H1 (cell line): Measurements from ENCODE around the gene PTGES3L. TPM values are rescaled to one million over a fixed set of nuclear protein-coding genes. Genes with fewer than 3 reads are reported as not detected.

Experiments used
- CTCF ChIA-PET: fragments of 300-600 bp; sonication (Branson Sonifier 250); formaldehyde crosslinking; loops from one replicate; lab custom pipeline; 2021; ENCODE audit not compliant: partially characterized antibody; lab: Charles Lee
- POLR2A ChIA-PET: fragments of 300-600 bp; sonication (Branson Sonifier 250); formaldehyde crosslinking; loops from one replicate; lab custom pipeline; 2021; ENCODE audit warnings: inconsistent platforms; ENCODE audit not compliant: partially characterized antibody; lab: Charles Lee
- DNase-seq, 2 experiments: peaks; one replicate each; pipeline versions ENCODE4 v3.0.0 to v3.0.0-alpha.2; 2010 to 2022; ENCODE audit warnings: low spot score in 2 of 2, low read depth in 1 of 2, mixed read lengths in 1 of 2
- FAIRE-seq: peaks from 2 replicates; lab custom pipeline; 2011; peaks lifted over from hg19 to GRCh38; lab: Jason Lieb, UNC
- H2AFZ ChIP-seq: 2 replicates; pipeline ENCODE4 v1.8.1; 2012; ENCODE audit warnings: low read length, inconsistent platforms
- H2AK5ac ChIP-seq: 2 replicates; pipeline ENCODE4 v1.6.1; 2013; ENCODE audit warnings: low read depth, low read length
- H2BK120ac ChIP-seq: replicated peaks from 2 replicates; pipeline ENCODE3; 2013; ENCODE audit warnings: low read depth, low read length, inconsistent platforms
- H2BK12ac ChIP-seq: 2 replicates; pipeline ENCODE4 v1.6.1; 2013; ENCODE audit warnings: low read depth, low read length
- H2BK15ac ChIP-seq: 2 replicates; pipeline ENCODE4 v1.6.1; 2013; ENCODE audit warnings: low read length
- H2BK20ac ChIP-seq: 2 replicates; pipeline ENCODE4 v1.6.1; 2013; ENCODE audit warnings: low read length
- H2BK5ac ChIP-seq: 2 replicates; pipeline ENCODE4 v1.6.1; 2013; ENCODE audit warnings: low read depth, low read length
- H3K14ac ChIP-seq: 2 replicates; pipeline ENCODE4 v1.6.1; 2013; ENCODE audit warnings: inconsistent platforms; ENCODE audit not compliant: insufficient read length
- H3K18ac ChIP-seq: 2 replicates; pipeline ENCODE4 v1.6.1; 2013; ENCODE audit warnings: low read length; ENCODE audit errors: extremely low read depth
- H3K23ac ChIP-seq: 2 replicates; pipeline ENCODE4 v1.6.1; 2013; ENCODE audit warnings: inconsistent platforms; ENCODE audit not compliant: insufficient read length
- H3K23me2 ChIP-seq: 2 replicates; pipeline ENCODE4 v1.6.1; 2013; ENCODE audit warnings: low read depth, low read length
- H3K27ac ChIP-seq: 2 replicates; pipeline ENCODE4 v1.6.1; 2011; ENCODE audit warnings: low read depth, low read length, inconsistent platforms
- H3K27me3 ChIP-seq, 4 experiments: replicated peaks in 1 of 4; 1 replicate in 1 of 4; 2 replicates in 3 of 4; pipeline versions ENCODE4 v1.6.1 to v1.8.1; 2011 to 2013; ENCODE audit warnings: low read length in 3 of 4, mild to moderate bottlenecking in 3 of 4, inconsistent platforms in 2 of 4, mixed read lengths in 2 of 4, moderate library complexity in 1 of 4; ENCODE audit not compliant: control insufficient read depth in 3 of 4, insufficient read depth in 3 of 4; ENCODE audit errors: extremely low read depth in 1 of 4
- H3K36me3 ChIP-seq, 4 experiments: 2 replicates each; pipeline versions ENCODE4 v1.6.1 to v1.8.1; 2011 to 2013; ENCODE audit warnings: mild to moderate bottlenecking in 4 of 4, low read length in 3 of 4, moderate library complexity in 2 of 4, control low read depth in 1 of 4, inconsistent platforms in 1 of 4; ENCODE audit not compliant: insufficient read depth in 4 of 4, control insufficient read depth in 2 of 4
- H3K4ac ChIP-seq: replicated peaks from 2 replicates; pipeline ENCODE3; 2013; ENCODE audit warnings: low read length, low read depth, mixed read lengths, inconsistent platforms; ENCODE audit not compliant: insufficient read length
- H3K4me1 ChIP-seq, 4 experiments: replicated peaks in 1 of 4; 1 replicate in 1 of 4; 2 replicates in 3 of 4; pipeline versions ENCODE4 v1.6.1 to v1.8.1; 2011 to 2013; ENCODE audit warnings: low read length in 3 of 4, inconsistent platforms in 2 of 4, mixed read lengths in 1 of 4; ENCODE audit not compliant: insufficient read depth in 4 of 4, control insufficient read depth in 3 of 4
- H3K4me2 ChIP-seq, 2 experiments: 2 replicates each; pipeline versions ENCODE4 v1.6.1 to v1.8.1; 2011 to 2013; ENCODE audit warnings: low read depth in 2 of 2, low read length in 2 of 2, control low read depth in 1 of 2, inconsistent platforms in 1 of 2, mild to moderate bottlenecking in 1 of 2; ENCODE audit not compliant: insufficient read depth in 1 of 2
- H3K4me3 ChIP-seq, 4 experiments: fragments of 200-600, 300-600 bp in 1 of 4; sonication (generic), shearing (Covaris generic), sonication (Bioruptor Twin) in 1 of 4; 2 replicates each; pipeline versions ENCODE4 v1.5.1 to v1.8.1; 2011 to 2016; ENCODE audit warnings: low read length in 4 of 4, low read depth in 3 of 4, control low read depth in 2 of 4, inconsistent platforms in 2 of 4, mild to moderate bottlenecking in 2 of 4, mixed read lengths in 1 of 4, moderate library complexity in 1 of 4; ENCODE audit not compliant: insufficient read depth in 2 of 4; ENCODE audit errors: extremely low read depth in 1 of 4
- H3K56ac ChIP-seq: replicated peaks from 2 replicates; pipeline ENCODE3; 2013; ENCODE audit warnings: low read depth, mild to moderate bottlenecking, mixed read lengths, low read length, inconsistent platforms; ENCODE audit not compliant: insufficient read length
- H3K79me1 ChIP-seq: 2 replicates; pipeline ENCODE4 v1.6.1; 2013; ENCODE audit warnings: low read depth, low read length, control low read depth
- H3K79me2 ChIP-seq, 2 experiments: 2 replicates each; pipeline versions ENCODE4 v1.6.1 to v1.8.1; 2012 to 2013; ENCODE audit warnings: low read length in 2 of 2, mild to moderate bottlenecking in 2 of 2, inconsistent platforms in 1 of 2; ENCODE audit not compliant: insufficient read depth in 2 of 2, control insufficient read depth in 1 of 2
- H3K9ac ChIP-seq, 4 experiments: replicated peaks in 1 of 4; 1 replicate in 1 of 4; 2 replicates in 3 of 4; pipeline versions ENCODE4 v1.6.1 to v1.8.1; 2011 to 2013; ENCODE audit warnings: low read depth in 3 of 4, low read length in 3 of 4, control low read depth in 2 of 4, mild to moderate bottlenecking in 2 of 4, moderate library complexity in 2 of 4, inconsistent platforms in 1 of 4; ENCODE audit errors: extremely low read depth in 1 of 4
- H3K9me3 ChIP-seq, 2 experiments: 2 replicates each; pipeline versions ENCODE4 v1.6.1 to v1.8.1; 2012 to 2013; ENCODE audit warnings: mild to moderate bottlenecking in 2 of 2, moderate library complexity in 2 of 2, control low read depth in 1 of 2, inconsistent platforms in 1 of 2, low read depth in 1 of 2, low read length in 1 of 2, mixed read lengths in 1 of 2; ENCODE audit not compliant: insufficient read depth in 2 of 2
- H4K20me1 ChIP-seq, 2 experiments: replicated peaks in 1 of 2; 2 replicates each; pipeline versions ENCODE3 to v1.8.1; 2011 to 2013; ENCODE audit warnings: inconsistent platforms in 2 of 2, low read length in 2 of 2, mild to moderate bottlenecking in 1 of 2; ENCODE audit not compliant: insufficient read depth in 2 of 2, control insufficient read depth in 1 of 2
- H4K5ac ChIP-seq: 2 replicates; pipeline ENCODE4 v1.6.1; 2013; ENCODE audit warnings: low read length, low read depth, mixed read lengths, inconsistent platforms; ENCODE audit not compliant: insufficient read length
- H4K8ac ChIP-seq: 2 replicates; pipeline ENCODE4 v1.8.0; 2013; ENCODE audit warnings: mild to moderate bottlenecking, moderate library complexity, low read length, inconsistent platforms; ENCODE audit not compliant: insufficient read depth; ENCODE audit errors: extremely low read depth
- H4K91ac ChIP-seq: replicated peaks from 2 replicates; pipeline ENCODE3; 2013; ENCODE audit warnings: low read length, mixed read lengths, inconsistent platforms; ENCODE audit not compliant: insufficient read length
- BRCA1 ChIP-seq: IDR thresholded peaks from 2 replicates; pipeline ENCODE4 v1.6.1; 2012; ENCODE audit warnings: low read depth, low read length, improper control_type of control experiment
- HDAC2 ChIP-seq, 2 experiments: fragments of 300-600 bp in 1 of 2; sonication (generic) in 1 of 2; IDR thresholded peaks; 2 replicates each; pipeline ENCODE4 v1.6.1; 2011 to 2012; ENCODE audit warnings: low read depth in 2 of 2, low read length in 2 of 2, mild to moderate bottlenecking in 2 of 2, moderate library complexity in 2 of 2, borderline replicate concordance in 1 of 2, inconsistent platforms in 1 of 2
- NRF1 ChIP-seq: IDR thresholded peaks from 2 replicates; pipeline ENCODE4 v1.6.1; 2011; ENCODE audit warnings: mild to moderate bottlenecking, low read depth, low read length, improper control_type of control experiment
- SP1 ChIP-seq: IDR thresholded peaks from 2 replicates; pipeline ENCODE4 v1.6.1; 2011; ENCODE audit warnings: low read depth, low read length
- TAF1 ChIP-seq: IDR thresholded peaks from 2 replicates; pipeline ENCODE4 v1.6.1; 2011; ENCODE audit warnings: mild to moderate bottlenecking, low read depth, low read length
- WGBS, 2 experiments: shearing (Covaris generic) in 1 of 2; methylation state at CpG; one replicate each; pipeline versions ENCODE4 v1.1.6 to v1.1.7; 2013 to 2015; ENCODE audit warnings: low lambda C conversion rate in 2 of 2, mixed read lengths in 2 of 2, inconsistent platforms in 1 of 2, low coverage in 1 of 2, missing lambda C conversion rate in 1 of 2; ENCODE audit not compliant: insufficient replicate concordance in 2 of 2, insufficient coverage in 1 of 2, insufficient read length in 1 of 2; ENCODE audit errors: extremely low coverage in 1 of 2, missing lambda C conversion rate in 1 of 2; 5-methylcytosine and 5-hydroxymethylcytosine counted together
- polyA plus RNA-seq, 7 experiments: library from polyadenylated mRNA; depleted of rRNA in 3 of 7; stranded (reverse) in 5 of 7; unstranded in 2 of 7; fragments of >200 nt in 5 of 7; fragments of 200-250 nt in 2 of 7; gene quantifications; 1 replicate in 5 of 7; 2 replicates in 1 of 7; 4 replicates in 1 of 7; pipeline versions ENCODE4 v1.2.1 to v1.2.3, GENCODE V29; 2011 to 2013; ENCODE audit warnings: missing spikeins in 2 of 7, mixed read lengths in 2 of 7
- total RNA-seq: library from RNA; stranded (reverse); fragmentation: NEBNext Ultra II Directional; extraction: Animal tissue kit (Norgen Biotek cat#: 25700); gene quantifications from 2 replicates; pipeline ENCODE4 v1.2.1, GENCODE V29; 2021

Gene PTGES3L
- total and polyA plus RNA-seq, 2 of the 8 experiments (the other 6 are each of a cell fraction or from before 2014, with no cell fraction given): 3.0 to 3.6 TPM

DNA sequence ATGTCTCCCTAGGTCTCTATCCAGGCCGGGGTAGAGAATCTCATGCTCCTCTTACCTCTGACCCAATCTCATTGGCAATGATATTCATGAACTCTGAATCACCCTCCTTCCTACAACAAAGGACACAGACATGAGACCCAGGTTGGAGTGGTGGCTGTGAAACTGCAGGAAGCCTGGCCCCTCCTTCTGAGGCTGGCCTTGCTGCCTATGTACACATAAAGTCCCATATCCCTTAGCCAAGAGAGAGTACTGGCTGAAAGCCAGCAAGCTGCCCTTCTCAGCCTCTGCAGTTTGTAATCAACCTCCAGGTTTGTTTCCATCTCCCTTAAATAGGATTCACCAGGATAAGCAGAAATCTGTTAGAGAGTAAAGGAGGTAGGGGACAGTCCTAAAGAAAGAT is 26.2 kb downstream of the PTGES3L start:
- no peak overlapping the region for H3K9ac ChIP-seq
- no peak overlapping the region for H3K4ac ChIP-seq
- H2AFZ ChIP-seq: no peak overlapping the region
- no peak overlapping the region for H2AK5ac ChIP-seq
- H2BK120ac ChIP-seq: no peak overlapping the region
- H2BK12ac ChIP-seq: no peak overlapping the region
- no peak overlapping the region for H3K4me3 ChIP-seq
- H4K5ac ChIP-seq: no peak overlapping the region
- H2BK15ac ChIP-seq: no peak overlapping the region
- H3K9me3 ChIP-seq: no peaks in the 10 kb centered on the region
- no peak overlapping the region for H4K8ac ChIP-seq
- CTCF ChIA-PET: interaction anchor here (0.6 to 1.4 kb wide), 4 partner anchors 34 to 243 kb away, joined by 3 to 4 read pairs (median 3); no protein-coding TSS in a partner anchor
- no peak overlapping the region for H2BK5ac ChIP-seq
- H3K79me2 ChIP-seq: no peaks in the 10 kb centered on the region
- no peaks in the 10 kb centered on the region for H3K27me3 ChIP-seq
- no peak for TF ChIP-seq BRCA1
- TF ChIP-seq NRF1: no peak
- no peak for TF ChIP-seq HDAC2 (IDR thresholded peaks at IDR 0.05; ENCODE audit: borderline replicate concordance in 1 of 2, low read depth in 2 of 2, low read length in 2 of 2)
- TF ChIP-seq SP1: no peak
- no peak for TF ChIP-seq TAF1
- no peak overlapping the region for H4K91ac ChIP-seq
- H3K56ac ChIP-seq: no peak overlapping the region
- H3K18ac ChIP-seq: no peak overlapping the region
- no peaks in the 10 kb centered on the region for H3K23me2 ChIP-seq
- no peak overlapping the region for H3K27ac ChIP-seq
- H3K23ac ChIP-seq: no peak overlapping the region
- H4K20me1 ChIP-seq: peaks cover 0 to 4% of the 10 kb centered on the region in 2 experiments
- peaks cover 16 to 65% (median 49%) of the 10 kb centered on the region in 4 experiments for H3K36me3 ChIP-seq
- 93% methylated on average over 1 of the region's 1 CpG; no CpG with 5 or more reads in 1 of the 2 experiments for WGBS, 2 experiments
- H3K4me1 ChIP-seq: no peaks in the 10 kb centered on the region
- no peaks in the 10 kb centered on the region for H3K79me1 ChIP-seq
- H3K14ac ChIP-seq: no peak overlapping the region
- DNase-seq (no peak), FAIRE-seq (no peak)
- no peak overlapping the region for H3K4me2 ChIP-seq
- POLR2A ChIA-PET: interaction anchor here (0.6 to 1.1 kb wide), 5 partner anchors 8 to 115 kb away, joined by 3 to 4 read pairs (median 3); partner anchors contain the start of gene AOC2
- H2BK20ac ChIP-seq: no peak overlapping the region
